GM23338 (cell line): ENCODE data around the gene PCDHGA11. TPM values are rescaled to one million over a fixed set of nuclear protein-coding genes. Genes with fewer than 3 reads are reported as not detected.
"Not testable (repeated sequence)": the region's sequence is repeated elsewhere in the genome, so short reads cannot be mapped to it uniquely, and the experiment has no call there.

Experiments
- ATAC-seq: fragments of 200-7000 bp; cut with Tn5 transposase; 3 replicates; pipeline ENCODE4 v1.9.1; 2020
- DNase-seq: peaks from one replicate; pipeline ENCODE4 v3.0.0-alpha.2; 2015; ENCODE audit warnings: low spot score
- H2AFZ ChIP-seq: fragments of 200-600 bp; sonication (generic); 2 replicates; pipeline ENCODE4 v1.8.0; 2016; ENCODE audit warnings: antibody characterized with exemption, mild to moderate bottlenecking, moderate library complexity
- H3F3A ChIP-seq: fragments of 200-600 bp; sonication (generic); replicated peaks from 2 replicates; pipeline ENCODE4 v1.8.0; 2017; ENCODE audit warnings: antibody characterized with exemption, mixed run types, low read depth
- H3K27ac ChIP-seq: fragments of 200-600 bp; sonication (generic); 2 replicates; pipeline ENCODE4 v1.6.1; 2016; ENCODE audit warnings: low read depth
- H3K27me3 ChIP-seq: fragments of 200-600 bp; sonication (generic); 2 replicates; pipeline ENCODE4 v1.8.0; 2016; ENCODE audit warnings: mild to moderate bottlenecking, mixed run types, moderate library complexity; ENCODE audit not compliant: insufficient read depth
- H3K36me3 ChIP-seq: fragments of 200-600 bp; sonication (generic); 2 replicates; pipeline ENCODE4 v1.8.0; 2016; ENCODE audit warnings: mild to moderate bottlenecking; ENCODE audit not compliant: insufficient read depth
- H3K4me1 ChIP-seq: fragments of 200-600 bp; sonication (generic); 2 replicates; pipeline ENCODE4 v1.8.0; 2016; ENCODE audit warnings: mild to moderate bottlenecking, moderate library complexity; ENCODE audit not compliant: insufficient read depth
- H3K4me2 ChIP-seq: fragments of 200-600 bp; sonication (generic); 2 replicates; pipeline ENCODE4 v1.7.1; 2017; ENCODE audit warnings: mixed run types
- H3K4me3 ChIP-seq: fragments of 200-600 bp; sonication (generic); 2 replicates; pipeline ENCODE4 v1.6.1; 2016; ENCODE audit warnings: mixed run types
- H3K79me2 ChIP-seq: fragments of 200-600 bp; sonication (generic); replicated peaks from 2 replicates; pipeline ENCODE4 v1.8.0; 2017; ENCODE audit warnings: mild to moderate bottlenecking; ENCODE audit not compliant: insufficient read depth
- H3K9me2 ChIP-seq: fragments of 200-600 bp; sonication (generic); 2 replicates; pipeline ENCODE4 v1.8.0; 2017; ENCODE audit not compliant: insufficient read depth
- H4K20me1 ChIP-seq: fragments of 200-600 bp; sonication (generic); replicated peaks from 2 replicates; pipeline ENCODE4 v1.8.0; 2017; ENCODE audit warnings: mild to moderate bottlenecking; ENCODE audit not compliant: insufficient read depth
- H3K27ac Mint-ChIP-seq: 2 replicates; pipeline ENCODE4 v1.8.0; 2020; ENCODE audit warnings: inconsistent platforms, mild to moderate bottlenecking, moderate library complexity, mixed read lengths
- H3K27me3 Mint-ChIP-seq: 3 replicates; pipeline ENCODE4 v1.8.0; 2022; ENCODE audit warnings: low read depth, mild to moderate bottlenecking, moderate library complexity, mixed read lengths, inconsistent platforms; ENCODE audit not compliant: insufficient read depth, poor library complexity
- H3K36me3 Mint-ChIP-seq: 3 replicates; pipeline ENCODE4 v1.8.0; 2021; ENCODE audit warnings: low read depth, mild to moderate bottlenecking, inconsistent platforms, moderate library complexity, mixed read lengths
- H3K4me1 Mint-ChIP-seq: 3 replicates; pipeline ENCODE4 v1.8.0; 2020; ENCODE audit warnings: mild to moderate bottlenecking, inconsistent platforms, mixed read lengths
- H3K4me3 Mint-ChIP-seq: 3 replicates; pipeline ENCODE4 v1.8.0; 2021; ENCODE audit warnings: moderate library complexity, mild to moderate bottlenecking, inconsistent platforms, mixed read lengths
- H3K9me3 Mint-ChIP-seq: 3 replicates; pipeline ENCODE4 v1.8.0; 2020; ENCODE audit warnings: moderate library complexity, mild to moderate bottlenecking, inconsistent platforms, mixed read lengths
- CTCF ChIP-seq, 2 experiments: fragments of 200-600 bp in 1 of 2; sonication (generic) in 1 of 2; conservative IDR thresholded peaks; 2 replicates each; pipeline versions ENCODE4 v1.5.1 to v1.6.1; 2016 to 2017; ENCODE audit warnings: antibody characterized with exemption in 2 of 2, low read depth in 2 of 2, mild to moderate bottlenecking in 2 of 2, moderate library complexity in 1 of 2
- ETS1 ChIP-seq: IDR thresholded peaks from 2 replicates; pipeline ENCODE4 v1.6.1; 2016; ENCODE audit warnings: antibody characterized with exemption
- EZH2 ChIP-seq: fragments of 200-600 bp; sonication (generic); IDR thresholded peaks from one replicate; pipeline ENCODE4 v1.8.0; 2017; ENCODE audit warnings: antibody characterized with exemption, mild to moderate bottlenecking, low read depth; ENCODE audit not compliant: unreplicated experiment
- NANOG ChIP-seq: IDR thresholded peaks from 2 replicates; pipeline ENCODE4 v1.6.1; 2016; ENCODE audit warnings: antibody characterized with exemption, borderline replicate concordance
- REST ChIP-seq: IDR thresholded peaks from one replicate; pipeline ENCODE4 v1.6.1; 2018; ENCODE audit warnings: antibody characterized with exemption; ENCODE audit not compliant: unreplicated experiment
- ZNF114 ChIP-seq: fragments of 250-450 bp; sonication (Bioruptor Pico); IDR thresholded peaks from 2 replicates; pipeline ENCODE4 v1.5.0; 2020; ENCODE audit warnings: mild to moderate bottlenecking, moderate library complexity
- ZNF331 ChIP-seq: fragments of 250-450 bp; sonication (Bioruptor Pico); IDR thresholded peaks from 2 replicates; pipeline ENCODE4 v1.5.0; 2020; ENCODE audit warnings: low read depth, mild to moderate bottlenecking, moderate library complexity
- polyA plus RNA-seq: library from polyadenylated mRNA; unstranded; fragments of >200 nt; fragmentation: Nextera tagmentation; extraction: Ambion mirVana; gene quantifications from 2 replicates; pipeline ENCODE4 v1.2.1, GENCODE V29; 2016
- total RNA-seq: library from RNA; depleted of rRNA; stranded (reverse); fragments of >200 nt; shearing (Covaris generic); gene quantifications from 2 replicates; pipeline ENCODE4 v1.2.3, GENCODE V29; 2014

Gene PCDHGA11
- total and polyA plus RNA-seq, 2 experiments from 2014 or later: 3.0 to 10.7 TPM

GRCh38 chr5:141397756-141398551 lies 22.9 kb upstream of the PCDHGA11 start, which contains the start of gene PCDHGB5:
TSS of gene PCDHGB5 (plus strand) at chr5:141397947. CDS start at chr5:141398128, 181 bp downstream.
- peak within 1 kb of the TSS; percentile 61; the same call in 1 of the 2 replicates for H3K4me2 ChIP-seq
- not testable (repeated sequence) for H3K27ac Mint-ChIP-seq, H3K4me3 Mint-ChIP-seq, H2AFZ ChIP-seq, H3K27me3 ChIP-seq, H3K4me1 Mint-ChIP-seq, H3K27ac ChIP-seq, H3K4me1 ChIP-seq, H3F3A ChIP-seq, H3K9me2 ChIP-seq, H4K20me1 ChIP-seq, H3K79me2 ChIP-seq
- H3K36me3 Mint-ChIP-seq: peaks cover 63% of the 10 kb centered on the region
- peak; percentile 69 for TF ChIP-seq CTCF (conservative IDR thresholded peaks at IDR 0.05; ENCODE audit: low read depth in 2 of 2)
- H3K36me3 ChIP-seq: 0 out of 2 replicates have a peak, but pooled peaks cover 13% of the 10 kb centered on the region
- DNase-seq (peak; percentile 79), ATAC-seq (peak; percentile 90)
- H3K27me3 Mint-ChIP-seq: peaks cover 16% of the 10 kb centered on the region
- peaks cover 79% of the 10 kb centered on the region for H3K9me3 Mint-ChIP-seq
- peak within 1 kb of the TSS; percentile 52 for H3K4me3 ChIP-seq

- DNase-seq: no peak
- H3K27ac ChIP-seq: no peak overlapping the region
- no peaks in the 10 kb centered on the region for H3F3A ChIP-seq
- TF ChIP-seq ZNF114 (CRISPR knock-in tag): no peak
- no peak for TF ChIP-seq NANOG
- no peak for TF ChIP-seq ZNF331 (CRISPR knock-in tag)
- no peaks in the 10 kb centered on the region for H3K27me3 ChIP-seq
- no peaks in the 10 kb centered on the region; the same call in 1 of the 2 replicates for H3K79me2 ChIP-seq
- H3K4me3 ChIP-seq: peak overlapping the region; percentile 42; the same call in 1 of the 2 replicates
- H4K20me1 ChIP-seq: no peaks in the 10 kb centered on the region
- no peaks in the 10 kb centered on the region for H3K4me1 ChIP-seq
- 0 out of 2 replicates have a peak, but pooled peaks cover 11% of the 10 kb centered on the region for H3K36me3 ChIP-seq
- Mint-ChIP-seq H3K36me3 (peaks cover 63% of the 10 kb centered on the region), H3K27ac (no peak overlapping the region), H3K9me3 (peaks cover 79% of the 10 kb centered on the region), H3K4me1 (no peaks in the 10 kb centered on the region; the same call in 2 of the 3 replicates), H3K4me3 (no peak overlapping the region), H3K27me3 (peaks cover 15% of the 10 kb centered on the region)
- H3K4me2 ChIP-seq: peak overlapping the region; percentile 49; the same call in 1 of the 2 replicates
- ATAC-seq: no peak
- no peak overlapping the region for H2AFZ ChIP-seq
- no peaks in the 10 kb centered on the region for H3K9me2 ChIP-seq
These were observed 22.2 kb upstream of the PCDHGA11 start for GRCh38 chr5:141398608-141399007.

- no peaks in the 10 kb centered on the region for H4K20me1 ChIP-seq
- DNase-seq (no peak), ATAC-seq (no peak)
- 0 out of 2 replicates have a peak, but pooled peaks cover 11% of the 10 kb centered on the region for H3K36me3 ChIP-seq
- H2AFZ ChIP-seq: no peak overlapping the region
- H3K27ac ChIP-seq: no peak overlapping the region
- H3F3A ChIP-seq: no peaks in the 10 kb centered on the region
- H3K4me2 ChIP-seq: no peak overlapping the region
- H3K27me3 ChIP-seq: no peaks in the 10 kb centered on the region
- no peaks in the 10 kb centered on the region for H3K9me2 ChIP-seq
- H3K79me2 ChIP-seq: no peaks in the 10 kb centered on the region; the same call in 1 of the 2 replicates
- H3K9me3 Mint-ChIP-seq: peaks cover 73% of the 10 kb centered on the region
- no peak overlapping the region for H3K27ac Mint-ChIP-seq
- no peaks in the 10 kb centered on the region for H3K4me1 ChIP-seq
- H3K4me3 Mint-ChIP-seq: no peak overlapping the region
- H3K27me3 Mint-ChIP-seq: peaks cover 11% of the 10 kb centered on the region
- H3K4me1 Mint-ChIP-seq: no peaks in the 10 kb centered on the region; the same call in 2 of the 3 replicates
- H3K36me3 Mint-ChIP-seq: peaks cover 59% of the 10 kb centered on the region
- no peak overlapping the region for H3K4me3 ChIP-seq
- TF ChIP-seq CTCF (conservative IDR thresholded peaks at IDR 0.05; ENCODE audit: low read depth in 2 of 2): no peak
- no peak for TF ChIP-seq EZH2
- no peak for TF ChIP-seq REST
- TF ChIP-seq ZNF331 (CRISPR knock-in tag): no peak
- TF ChIP-seq ETS1: no peak
These were observed 21.1 kb upstream of the PCDHGA11 start for GRCh38 chr5:141399555-141400258.
